GM19035 (cell line): ENCODE data around the gene ICA1.
"Not testable (repeated sequence)": the region's sequence is repeated elsewhere in the genome, so short reads cannot be mapped to it uniquely, and the experiment has no call there.

Experiments
- ATAC-seq: cut with Tn5 transposase; IDR thresholded peaks from one replicate; pipeline ENCODE4 v1.9.1; 2021; ENCODE audit not compliant: unreplicated experiment

Gene ICA1

GRCh38 chr7:8261711-8262695, at the start of gene ICA1:
Gene ICA1, minus strand, starts transcription at chr7:8262167. Its CDS starts 26,241 bp downstream, at chr7:8235926.
- peak; percentile 72 for ATAC-seq

- ATAC-seq = no peak
These were observed 48.9 kb upstream of the ICA1 start for GRCh38 chr7:8310876-8311275.

- no peak for ATAC-seq
These were observed 43.8 kb upstream of the ICA1 start for GRCh38 chr7:8305625-8306388.

- ATAC-seq = no peak
These were observed 43.1 kb upstream of the ICA1 start for GRCh38 chr7:8305104-8305503.

GRCh38 chr7:8303904-8304528, 42.0 kb upstream of the ICA1 start:
- ATAC-seq = no peak

- ATAC-seq = not testable (repeated sequence)
These were observed 35.1 kb upstream of the ICA1 start for GRCh38 chr7:8297023-8297422.

GRCh38 chr7:8296362-8296659, 34.3 kb upstream of the ICA1 start:
- no peak for ATAC-seq

GRCh38 chr7:8295638-8296361, 33.8 kb upstream of the ICA1 start:
- ATAC-seq = peak; percentile 100

GRCh38 chr7:8291397-8292141, 29.6 kb upstream of the ICA1 start:
- no peak for ATAC-seq

- no peak for ATAC-seq
These were observed 28.8 kb upstream of the ICA1 start for GRCh38 chr7:8290645-8291308.

- ATAC-seq = no peak
These were observed 24.2 kb upstream of the ICA1 start for GRCh38 chr7:8286118-8286517.

GRCh38 chr7:8285155-8285554, 23.2 kb upstream of the ICA1 start:
- ATAC-seq = no peak

GRCh38 chr7:8284606-8285005, 22.6 kb upstream of the ICA1 start:
- no peak for ATAC-seq

- no peak for ATAC-seq
These were observed 22.0 kb upstream of the ICA1 start for GRCh38 chr7:8283968-8284367.

- no peak for ATAC-seq
These were observed 20.9 kb upstream of the ICA1 start for GRCh38 chr7:8282871-8283270.

- no peak for ATAC-seq
These were observed 20.2 kb upstream of the ICA1 start for GRCh38 chr7:8282162-8282561.

GRCh38 chr7:8278183-8278582, 16.2 kb upstream of the ICA1 start:
- ATAC-seq = no peak

- ATAC-seq = no peak
These were observed 15.5 kb upstream of the ICA1 start for GRCh38 chr7:8277394-8277982.

- no peak for ATAC-seq
These were observed 12.6 kb upstream of the ICA1 start for GRCh38 chr7:8274589-8274988.
